HEK293 (cell line): ENCODE results near the gene TIAM2.
"Not testable (repeated sequence)": the region's sequence is repeated elsewhere in the genome, so short reads cannot be mapped to it uniquely, and the experiment has no call there.

Experiments
- CTCF ChIA-PET: fragments of 350-600 bp; formaldehyde crosslinking; extraction: SDS; loops from one replicate; lab custom pipeline; 2021; ENCODE audit warnings: antibody characterized with exemption; lab: Yijun Ruan, JAX
- POLR2A ChIA-PET: fragments of 300-600 bp; formaldehyde crosslinking; extraction: SDS; loops from one replicate; lab custom pipeline; 2020; ENCODE audit warnings: antibody characterized with exemption, inconsistent platforms; lab: Yijun Ruan, JAX
- H3K27ac ChIP-seq: fragments of 200-500 bp; sonication (Bioruptor generic); 2 replicates; pipeline ENCODE4 v1.5.1; 2014; ENCODE audit warnings: low read depth, low read length, control low read depth, inconsistent platforms; ENCODE audit errors: extremely low read depth
- H3K36me3 ChIP-seq, 2 experiments: fragments of 200-500 bp in 1 of 2; sonication (Bioruptor generic) in 1 of 2; 1 replicate in 1 of 2; 2 replicates in 1 of 2; pipeline ENCODE4 v1.5.1; 2014 to 2017; ENCODE audit warnings: inconsistent platforms in 2 of 2, low read length in 2 of 2; ENCODE audit not compliant: control insufficient read depth in 2 of 2, insufficient read depth in 1 of 2
- H3K4me1 ChIP-seq: fragments of 200-500 bp; sonication (Bioruptor generic); 2 replicates; pipeline ENCODE4 v1.5.1; 2014; ENCODE audit warnings: mild to moderate bottlenecking, low read length, inconsistent platforms; ENCODE audit not compliant: control insufficient read depth, insufficient read depth
- H3K4me3 ChIP-seq: 2 replicates; pipeline ENCODE4 v1.5.1; 2011; ENCODE audit warnings: low read depth, mild to moderate bottlenecking, control low read depth, low read length, moderate library complexity
- H3K9me3 ChIP-seq: fragments of 200-500 bp; sonication (Bioruptor generic); 2 replicates; pipeline ENCODE4 v1.5.1; 2014; ENCODE audit warnings: low read depth, low read length, inconsistent platforms; ENCODE audit not compliant: control insufficient read depth, insufficient read depth
- CTCF ChIP-seq: fragments of 450-650 bp; formaldehyde crosslinking; IDR thresholded peaks from 2 replicates; pipeline ENCODE4 v1.5.1; 2016; ENCODE audit warnings: missing biosample characterization, missing genetic modification characterization
- ELK4 ChIP-seq: IDR thresholded peaks from 2 replicates; pipeline ENCODE4 v1.6.1; 2011; ENCODE audit warnings: mild to moderate bottlenecking, low read depth, low read length, borderline replicate concordance
- GLI2 ChIP-seq: fragments of 450-650 bp; formaldehyde crosslinking; IDR thresholded peaks from 2 replicates; pipeline ENCODE4; 2017; ENCODE audit warnings: missing biosample characterization, missing genetic modification characterization, low read depth, borderline replicate concordance
- KLF9 ChIP-seq: fragments of 450-650 bp; formaldehyde crosslinking; IDR thresholded peaks from 2 replicates; pipeline ENCODE4 v1.5.1; 2016; ENCODE audit warnings: missing biosample characterization, missing genetic modification characterization, low read depth
- MEIS1 ChIP-seq: sonication (generic); formaldehyde crosslinking; IDR thresholded peaks from 2 replicates; pipeline ENCODE4 v1.8.1; 2022; ENCODE audit warnings: missing genetic modification reagents, mild to moderate bottlenecking, borderline replicate concordance
- TRIM28 ChIP-seq: IDR thresholded peaks from 2 replicates; pipeline ENCODE4 v1.6.1; 2011; ENCODE audit warnings: low read length, control low read depth, borderline replicate concordance
- ZBTB1 ChIP-seq: fragments of 450-650 bp; formaldehyde crosslinking; IDR thresholded peaks from 2 replicates; pipeline ENCODE4 v1.5.1; 2016; ENCODE audit warnings: missing biosample characterization, missing genetic modification characterization
- ZBTB48 ChIP-seq: fragments of 450-650 bp; formaldehyde crosslinking; IDR thresholded peaks from 2 replicates; pipeline ENCODE4 v1.5.1; 2016; ENCODE audit warnings: missing biosample characterization, missing genetic modification characterization
- ZNF112 ChIP-seq: fragments of 450-650 bp; formaldehyde crosslinking; IDR thresholded peaks from 2 replicates; pipeline ENCODE4 v1.5.0; 2017; ENCODE audit warnings: missing biosample characterization, missing genetic modification characterization
- ZNF202 ChIP-seq: fragments of 450-650 bp; formaldehyde crosslinking; IDR thresholded peaks from 2 replicates; pipeline ENCODE4 v1.5.1; 2016; ENCODE audit warnings: missing biosample characterization, missing genetic modification characterization, borderline replicate concordance
- ZNF214 ChIP-seq: fragments of 450-650 bp; formaldehyde crosslinking; IDR thresholded peaks from 2 replicates; pipeline ENCODE4 v1.5.1; 2017; ENCODE audit warnings: missing biosample characterization, mild to moderate bottlenecking, missing genetic modification characterization, borderline replicate concordance
- ZNF311 ChIP-seq: fragments of 450-650 bp; formaldehyde crosslinking; IDR thresholded peaks from 2 replicates; pipeline ENCODE4 v1.5.1; 2017; ENCODE audit warnings: missing biosample characterization, missing genetic modification characterization, borderline replicate concordance
- ZNF341 ChIP-seq: fragments of 450-650 bp; formaldehyde crosslinking; IDR thresholded peaks from 2 replicates; pipeline ENCODE4; 2016; ENCODE audit warnings: low read depth, missing biosample characterization, missing genetic modification characterization
- ZNF433 ChIP-seq: fragments of 450-650 bp; formaldehyde crosslinking; IDR thresholded peaks from 2 replicates; pipeline ENCODE4 v1.5.1; 2016; ENCODE audit warnings: missing biosample characterization, missing genetic modification characterization, low read depth
- ZNF521 ChIP-seq: fragments of 450-650 bp; formaldehyde crosslinking; IDR thresholded peaks from 2 replicates; pipeline ENCODE4 v1.5.1; 2017; ENCODE audit warnings: missing biosample characterization, mild to moderate bottlenecking, missing genetic modification characterization
- ZNF626 ChIP-seq: fragments of 450-650 bp; sonication (Bioruptor Pico); formaldehyde crosslinking; IDR thresholded peaks from 2 replicates; pipeline ENCODE4 v1.5.1; 2018; ENCODE audit warnings: missing biosample characterization, missing genetic modification characterization, inconsistent platforms
- ZNF791 ChIP-seq: fragments of 450-650 bp; formaldehyde crosslinking; IDR thresholded peaks from 2 replicates; pipeline ENCODE4 v1.5.1; 2016; ENCODE audit warnings: missing biosample characterization, missing genetic modification characterization
- TF ChIP-seq, protein P1 (sequence below): fragments of 450-650 bp; formaldehyde crosslinking; IDR thresholded peaks from 2 replicates; pipeline ENCODE4 v1.5.1; 2016; ENCODE audit warnings: missing biosample characterization, missing genetic modification characterization
- TF ChIP-seq, protein P2 (sequence below): fragments of 450-650 bp; formaldehyde crosslinking; IDR thresholded peaks from 2 replicates; pipeline ENCODE4 v1.5.1; 2016; ENCODE audit warnings: missing biosample characterization, missing genetic modification characterization
- TF ChIP-seq, protein P3 (sequence below): fragments of 450-650 bp; formaldehyde crosslinking; IDR thresholded peaks from 2 replicates; pipeline ENCODE4 v1.5.1; 2016; ENCODE audit warnings: missing biosample characterization, missing genetic modification characterization
- TF ChIP-seq, protein P4 (sequence below): fragments of 450-650 bp; formaldehyde crosslinking; IDR thresholded peaks from 2 replicates; pipeline ENCODE4 v1.5.1; 2016; ENCODE audit warnings: missing biosample characterization, missing genetic modification characterization, borderline replicate concordance

The TIAM2 gene

DNA sequence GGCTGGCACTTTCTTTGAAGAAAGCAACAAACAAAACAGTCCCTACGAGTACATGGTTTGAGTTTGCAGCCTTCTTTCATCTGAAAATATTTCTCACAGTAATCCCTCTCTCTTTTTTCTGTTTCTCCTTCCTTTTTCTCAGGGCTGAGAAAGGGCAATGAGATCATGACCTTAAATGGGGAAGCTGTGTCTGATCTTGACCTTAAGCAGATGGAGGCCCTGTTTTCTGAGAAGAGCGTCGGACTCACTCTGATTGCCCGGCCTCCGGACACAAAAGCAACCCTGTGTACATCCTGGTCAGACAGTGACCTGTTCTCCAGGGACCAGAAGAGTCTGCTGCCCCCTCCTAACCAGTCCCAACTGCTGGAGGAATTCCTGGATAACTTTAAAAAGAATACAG lies 188.0 kb downstream of the TIAM2 start (continued):
- TF ChIP-seq ZNF433 (tag by site-specific recombination) (no peak), ZNF202 (no peak), ZNF521 (tag by site-specific recombination) (no peak), ZBTB48 (no peak)

DNA sequence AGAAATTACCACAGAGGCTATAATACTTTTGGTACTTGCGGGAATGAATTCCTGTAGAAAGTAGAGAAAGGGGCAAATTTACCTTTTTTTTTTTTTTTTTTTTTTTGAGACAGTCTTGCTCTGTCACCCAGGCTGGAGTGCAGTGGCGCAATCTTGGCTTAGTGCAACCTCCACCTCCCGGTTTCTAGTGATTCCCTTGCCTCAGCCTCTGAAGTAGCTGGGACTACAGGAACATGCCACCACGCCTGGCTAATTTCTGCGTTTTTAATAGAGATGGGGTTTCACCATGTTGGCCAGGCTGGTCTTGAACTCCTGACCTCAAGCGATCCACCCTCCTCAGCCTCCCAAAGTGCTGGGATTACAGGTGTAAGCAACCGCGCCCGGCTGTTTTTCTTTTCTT lies 189.9 kb downstream of the TIAM2 start:
- H3K4me1 ChIP-seq, POLR2A ChIA-PET: not testable (repeated sequence)

DNA sequence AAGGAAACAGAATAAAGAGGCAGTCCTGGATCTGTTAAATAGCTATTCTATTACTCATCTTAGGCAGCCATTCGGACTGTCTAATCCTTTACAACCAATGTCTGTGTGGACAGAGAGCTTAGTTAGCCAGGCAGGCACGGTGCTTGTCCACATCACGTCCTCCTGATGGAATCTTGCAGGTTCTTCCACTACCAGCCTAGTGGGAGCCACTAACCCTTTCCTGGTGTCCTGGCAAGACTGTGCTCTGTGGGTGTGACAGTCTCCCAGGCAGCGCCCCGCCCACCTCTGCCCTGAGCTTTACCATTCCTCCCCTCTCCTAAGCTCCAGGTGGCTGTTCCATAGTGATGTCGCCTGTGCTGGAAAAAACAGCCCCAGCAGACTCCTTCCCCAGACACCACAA lies 190.4 kb downstream of the TIAM2 start:
- H3K27ac ChIP-seq = no peak overlapping the region
- no peaks in the 10 kb centered on the region for H3K9me3 ChIP-seq
- CTCF ChIA-PET = interaction anchor here (0.6 to 1.2 kb wide), 7 partner anchors 10 to 344 kb away, joined by 3 to 4 read pairs (median 3); no protein-coding TSS in a partner anchor
- H3K4me1 ChIP-seq = peaks cover 3% of the 10 kb centered on the region; the same call in 1 of the 2 replicates
- no peak overlapping the region for H3K4me3 ChIP-seq
- peaks cover 0 to 4% of the 10 kb centered on the region in 2 experiments; a peak in 1 of 3 replicates for H3K36me3 ChIP-seq
- POLR2A ChIA-PET = no interaction called here
- no peak for TF ChIP-seq ELK4
- TF ChIP-seq TRIM28 = no peak
- TF ChIP-seq, protein P1, sequence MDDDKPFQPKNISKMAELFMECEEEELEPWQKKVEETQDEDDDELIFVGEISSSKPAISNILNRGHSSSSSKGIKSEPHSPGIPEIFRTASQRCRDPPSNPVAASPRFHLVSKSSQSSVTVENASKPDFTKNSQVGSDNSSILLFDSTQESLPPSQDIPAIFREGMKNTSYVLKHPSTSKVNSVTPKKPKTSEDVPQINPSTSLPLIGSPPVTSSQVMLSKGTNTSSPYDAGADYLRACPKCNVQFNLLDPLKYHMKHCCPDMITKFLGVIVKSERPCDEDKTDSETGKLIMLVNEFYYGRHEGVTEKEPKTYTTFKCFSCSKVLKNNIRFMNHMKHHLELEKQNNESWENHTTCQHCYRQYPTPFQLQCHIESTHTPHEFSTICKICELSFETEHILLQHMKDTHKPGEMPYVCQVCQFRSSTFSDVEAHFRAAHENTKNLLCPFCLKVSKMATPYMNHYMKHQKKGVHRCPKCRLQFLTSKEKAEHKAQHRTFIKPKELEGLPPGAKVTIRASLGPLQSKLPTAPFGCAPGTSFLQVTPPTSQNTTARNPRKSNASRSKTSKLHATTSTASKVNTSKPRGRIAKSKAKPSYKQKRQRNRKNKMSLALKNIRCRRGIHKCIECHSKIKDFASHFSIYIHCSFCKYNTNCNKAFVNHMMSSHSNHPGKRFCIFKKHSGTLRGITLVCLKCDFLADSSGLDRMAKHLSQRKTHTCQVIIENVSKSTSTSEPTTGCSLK (tag by site-specific recombination) = no peak
- TF ChIP-seq MEIS1 (CRISPR knock-in tag) = no peak
- TF ChIP-seq, protein P2, sequence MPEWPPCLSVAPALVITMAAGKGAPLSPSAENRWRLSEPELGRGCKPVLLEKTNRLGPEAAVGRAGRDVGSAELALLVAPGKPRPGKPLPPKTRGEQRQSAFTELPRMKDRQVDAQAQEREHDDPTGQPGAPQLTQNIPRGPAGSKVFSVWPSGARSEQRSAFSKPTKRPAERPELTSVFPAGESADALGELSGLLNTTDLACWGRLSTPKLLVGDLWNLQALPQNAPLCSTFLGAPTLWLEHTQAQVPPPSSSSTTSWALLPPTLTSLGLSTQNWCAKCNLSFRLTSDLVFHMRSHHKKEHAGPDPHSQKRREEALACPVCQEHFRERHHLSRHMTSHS = no peak
- no peak for TF ChIP-seq ZBTB1 (tag by site-specific recombination)
- no peak for TF ChIP-seq CTCF
- no peak for TF ChIP-seq ZNF311 (tag by site-specific recombination)
- TF ChIP-seq KLF9 (tag by site-specific recombination) = peak; percentile 66
- TF ChIP-seq ZNF626 (tag by site-specific recombination) = no peak
- TF ChIP-seq, protein P3, sequence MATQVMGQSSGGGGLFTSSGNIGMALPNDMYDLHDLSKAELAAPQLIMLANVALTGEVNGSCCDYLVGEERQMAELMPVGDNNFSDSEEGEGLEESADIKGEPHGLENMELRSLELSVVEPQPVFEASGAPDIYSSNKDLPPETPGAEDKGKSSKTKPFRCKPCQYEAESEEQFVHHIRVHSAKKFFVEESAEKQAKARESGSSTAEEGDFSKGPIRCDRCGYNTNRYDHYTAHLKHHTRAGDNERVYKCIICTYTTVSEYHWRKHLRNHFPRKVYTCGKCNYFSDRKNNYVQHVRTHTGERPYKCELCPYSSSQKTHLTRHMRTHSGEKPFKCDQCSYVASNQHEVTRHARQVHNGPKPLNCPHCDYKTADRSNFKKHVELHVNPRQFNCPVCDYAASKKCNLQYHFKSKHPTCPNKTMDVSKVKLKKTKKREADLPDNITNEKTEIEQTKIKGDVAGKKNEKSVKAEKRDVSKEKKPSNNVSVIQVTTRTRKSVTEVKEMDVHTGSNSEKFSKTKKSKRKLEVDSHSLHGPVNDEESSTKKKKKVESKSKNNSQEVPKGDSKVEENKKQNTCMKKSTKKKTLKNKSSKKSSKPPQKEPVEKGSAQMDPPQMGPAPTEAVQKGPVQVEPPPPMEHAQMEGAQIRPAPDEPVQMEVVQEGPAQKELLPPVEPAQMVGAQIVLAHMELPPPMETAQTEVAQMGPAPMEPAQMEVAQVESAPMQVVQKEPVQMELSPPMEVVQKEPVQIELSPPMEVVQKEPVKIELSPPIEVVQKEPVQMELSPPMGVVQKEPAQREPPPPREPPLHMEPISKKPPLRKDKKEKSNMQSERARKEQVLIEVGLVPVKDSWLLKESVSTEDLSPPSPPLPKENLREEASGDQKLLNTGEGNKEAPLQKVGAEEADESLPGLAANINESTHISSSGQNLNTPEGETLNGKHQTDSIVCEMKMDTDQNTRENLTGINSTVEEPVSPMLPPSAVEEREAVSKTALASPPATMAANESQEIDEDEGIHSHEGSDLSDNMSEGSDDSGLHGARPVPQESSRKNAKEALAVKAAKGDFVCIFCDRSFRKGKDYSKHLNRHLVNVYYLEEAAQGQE = no peak
- no peak for TF ChIP-seq ZNF791 (tag by site-specific recombination)
- peak; percentile 81 for TF ChIP-seq ZNF341 (tag by site-specific recombination)
- no peak for TF ChIP-seq GLI2
- TF ChIP-seq, protein P4, sequence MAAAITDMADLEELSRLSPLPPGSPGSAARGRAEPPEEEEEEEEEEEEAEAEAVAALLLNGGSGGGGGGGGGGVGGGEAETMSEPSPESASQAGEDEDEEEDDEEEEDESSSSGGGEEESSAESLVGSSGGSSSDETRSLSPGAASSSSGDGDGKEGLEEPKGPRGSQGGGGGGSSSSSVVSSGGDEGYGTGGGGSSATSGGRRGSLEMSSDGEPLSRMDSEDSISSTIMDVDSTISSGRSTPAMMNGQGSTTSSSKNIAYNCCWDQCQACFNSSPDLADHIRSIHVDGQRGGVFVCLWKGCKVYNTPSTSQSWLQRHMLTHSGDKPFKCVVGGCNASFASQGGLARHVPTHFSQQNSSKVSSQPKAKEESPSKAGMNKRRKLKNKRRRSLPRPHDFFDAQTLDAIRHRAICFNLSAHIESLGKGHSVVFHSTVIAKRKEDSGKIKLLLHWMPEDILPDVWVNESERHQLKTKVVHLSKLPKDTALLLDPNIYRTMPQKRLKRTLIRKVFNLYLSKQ (tag by site-specific recombination) = no peak
- TF ChIP-seq ZNF214 (tag by site-specific recombination) = no peak
- TF ChIP-seq ZNF112 = no peak

More for the DNA sequence above, 189.9 kb downstream of the TIAM2 start:
- not testable (repeated sequence) for H3K36me3 ChIP-seq, H3K27ac ChIP-seq, H3K4me3 ChIP-seq, H3K9me3 ChIP-seq
- CTCF ChIA-PET = interaction anchor here (0.6 to 0.9 kb wide), 4 partner anchors 63 to 131 kb away, joined by 3 to 4 read pairs (median 4); no protein-coding TSS in a partner anchor
